NCI-H128 (cell line): ENCODE results near the gene FOXP1.
"Not testable (repeated sequence)": the region's sequence is repeated elsewhere in the genome, so short reads cannot be mapped to it uniquely, and the experiment has no call there.

ENCODE experiments used
- DNase-seq: peaks from one replicate; lab custom pipeline; 2025; ENCODE audit not compliant: unreplicated experiment; lab: John Stamatoyannopoulos, UW

FOXP1 gene

GRCh38 chr3:70996082-70996481, 587.4 kb downstream of the FOXP1 start:
- no peak for DNase-seq

GRCh38 chr3:70994644-70995043, 588.9 kb downstream of the FOXP1 start:
- DNase-seq = no peak

- DNase-seq = no peak
Measured at GRCh38 chr3:70992562-70993204, 590.8 kb downstream of the FOXP1 start.

DNA sequence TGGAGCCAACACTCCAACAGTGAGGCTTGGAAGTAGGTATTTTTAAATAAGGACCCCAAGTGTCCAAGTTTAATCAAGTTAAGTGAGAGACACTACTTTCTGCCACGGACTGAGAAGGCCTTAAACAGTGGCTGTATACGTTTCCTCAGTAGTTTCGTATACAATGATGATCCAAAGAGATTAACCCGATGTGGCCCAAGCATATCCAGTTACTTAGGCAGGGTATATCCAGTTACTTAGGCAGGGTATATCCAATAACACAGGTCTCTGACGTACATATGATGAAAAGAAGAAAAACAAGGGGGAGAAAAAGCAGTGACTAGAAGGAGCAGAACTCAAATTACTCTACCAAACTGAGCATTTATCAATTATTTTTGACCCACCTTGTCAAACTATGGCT, 591.4 kb downstream of the FOXP1 start:
- no peak for DNase-seq

GRCh38 chr3:70990723-70991122, 592.8 kb downstream of the FOXP1 start:
- no peak for DNase-seq

DNA sequence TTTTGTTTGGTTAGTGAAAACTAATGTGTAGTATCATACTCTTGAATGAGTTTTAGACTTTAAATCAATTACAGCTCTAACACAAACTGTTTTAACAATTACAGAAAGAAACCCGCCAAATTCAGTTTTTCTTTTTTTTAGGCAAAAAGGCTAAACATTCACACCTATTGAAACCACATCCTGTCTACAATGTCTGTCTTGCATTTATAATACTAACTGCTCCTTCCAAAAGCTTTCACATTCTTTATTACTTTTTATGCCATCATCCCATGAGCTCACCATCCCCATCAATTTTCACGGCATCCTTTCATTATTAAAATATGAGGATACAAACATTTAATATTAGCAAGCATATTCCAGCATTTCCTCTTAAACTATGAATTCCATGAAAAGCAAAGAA, 593.3 kb downstream of the FOXP1 start:
- no peak for DNase-seq

DNA sequence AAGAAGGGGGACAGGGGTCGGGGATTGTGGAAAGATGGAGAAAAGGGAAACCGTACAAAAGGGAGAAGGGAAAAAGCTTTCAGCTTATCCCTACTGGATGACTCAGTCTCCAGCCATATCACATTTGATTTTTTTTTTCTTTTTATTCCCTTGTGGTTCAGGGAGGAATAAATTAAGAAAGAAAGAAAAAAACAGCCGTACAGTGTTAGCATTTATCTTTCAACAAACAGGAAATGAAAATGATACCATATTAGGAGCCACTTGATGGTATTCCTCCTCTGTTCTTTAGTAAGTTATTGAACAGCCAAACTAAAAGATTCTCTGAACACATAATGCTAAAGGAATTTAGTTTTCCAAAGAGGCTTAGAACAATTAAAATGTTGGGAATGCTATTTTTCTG, 594.4 kb downstream of the FOXP1 start:
- DNase-seq = no peak

DNA sequence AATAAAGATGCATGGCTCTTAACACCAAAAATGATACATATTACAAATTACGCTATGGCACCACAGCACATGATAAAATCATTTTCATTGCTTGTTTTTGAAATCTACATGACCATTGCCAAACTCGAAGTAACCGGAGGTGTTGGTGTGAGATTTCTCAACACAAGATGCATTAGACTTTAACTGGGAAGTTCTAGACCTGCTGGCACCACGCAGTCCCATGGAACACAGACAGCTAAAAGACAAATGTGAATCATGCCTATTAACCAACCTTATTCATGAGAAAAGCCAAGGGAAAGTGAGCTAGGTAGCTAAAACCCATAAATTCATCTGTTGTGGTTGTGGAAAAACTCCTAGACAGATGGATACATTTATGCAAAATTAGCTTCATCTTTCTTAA, 595.4 kb downstream of the FOXP1 start:
- DNase-seq = no peak

DNA sequence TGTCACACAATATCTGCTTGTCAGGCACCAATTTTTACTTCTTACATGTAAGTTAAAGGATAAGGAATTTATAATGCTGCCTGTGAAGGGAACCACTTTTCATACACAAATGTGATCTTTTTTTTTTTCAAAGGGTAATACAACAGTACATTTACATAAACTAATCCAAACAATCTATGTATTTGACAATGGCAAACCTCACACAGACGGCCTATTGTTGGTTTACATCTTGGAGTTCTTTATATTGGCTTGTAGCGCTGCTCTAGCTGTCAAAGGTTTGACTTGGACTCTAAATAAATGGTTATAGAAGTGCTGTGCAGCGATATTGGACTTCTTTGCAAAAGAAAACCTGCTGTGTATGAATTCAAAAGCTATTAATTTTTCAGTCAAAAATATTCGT, 598.0 kb downstream of the FOXP1 start:
- DNase-seq = no peak

GRCh38 chr3:70984776-70985482, 598.6 kb downstream of the FOXP1 start:
- DNase-seq = no peak

DNA sequence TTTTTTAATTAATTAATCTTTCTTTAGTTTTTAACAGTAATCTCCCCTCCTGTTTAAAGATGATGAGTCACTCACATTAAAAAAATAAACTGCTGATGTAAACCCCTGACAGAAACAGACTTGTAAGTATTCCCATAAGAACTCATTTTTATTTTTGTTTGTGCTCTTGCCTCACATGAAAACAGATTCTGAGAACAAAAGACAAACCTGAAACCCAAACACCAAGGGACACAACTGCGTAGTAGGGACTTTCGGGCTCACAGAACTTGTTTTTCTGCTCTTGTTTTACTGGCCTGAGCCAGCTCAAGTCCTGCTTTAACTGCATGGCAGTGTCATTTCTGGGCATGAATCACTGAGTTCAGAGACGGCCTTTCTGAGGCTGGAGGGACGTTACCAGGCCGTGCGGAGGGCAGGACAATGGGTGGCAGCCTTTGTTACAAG, 600.8 kb downstream of the FOXP1 start:
- DNase-seq = no peak

GRCh38 chr3:70982284-70982683, 601.2 kb downstream of the FOXP1 start:
- no peak for DNase-seq

DNA sequence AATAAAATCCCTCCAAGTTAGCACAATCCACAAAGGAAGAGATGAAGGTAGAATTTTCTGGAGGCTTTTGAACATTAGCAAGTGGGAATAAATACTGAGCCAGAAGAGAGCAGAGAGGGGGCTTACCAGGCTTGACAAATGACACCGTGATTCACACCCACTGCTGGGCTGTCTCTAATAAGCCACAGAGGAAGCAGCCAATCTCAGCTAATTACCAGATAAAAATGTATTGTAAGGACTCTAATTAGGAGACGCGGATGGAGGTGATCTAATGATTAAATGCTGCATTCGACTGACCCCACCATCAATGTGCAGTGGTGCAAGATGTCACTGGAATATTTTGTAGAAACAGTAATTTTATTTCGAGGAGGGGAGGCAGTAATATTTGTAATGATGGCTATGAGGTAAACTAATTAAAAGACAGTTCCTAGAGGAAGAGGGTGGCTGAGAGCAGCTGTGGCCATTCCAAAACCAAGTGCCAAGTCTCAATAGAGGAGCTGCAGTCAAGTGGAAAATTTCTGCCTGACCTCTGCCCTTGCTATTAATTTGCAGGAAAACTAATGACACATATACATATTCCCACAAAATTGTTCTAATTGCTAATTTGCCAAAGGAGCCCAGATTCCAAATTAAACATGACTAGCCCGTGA, 602.2 kb downstream of the FOXP1 start:
- DNase-seq = no peak

DNA sequence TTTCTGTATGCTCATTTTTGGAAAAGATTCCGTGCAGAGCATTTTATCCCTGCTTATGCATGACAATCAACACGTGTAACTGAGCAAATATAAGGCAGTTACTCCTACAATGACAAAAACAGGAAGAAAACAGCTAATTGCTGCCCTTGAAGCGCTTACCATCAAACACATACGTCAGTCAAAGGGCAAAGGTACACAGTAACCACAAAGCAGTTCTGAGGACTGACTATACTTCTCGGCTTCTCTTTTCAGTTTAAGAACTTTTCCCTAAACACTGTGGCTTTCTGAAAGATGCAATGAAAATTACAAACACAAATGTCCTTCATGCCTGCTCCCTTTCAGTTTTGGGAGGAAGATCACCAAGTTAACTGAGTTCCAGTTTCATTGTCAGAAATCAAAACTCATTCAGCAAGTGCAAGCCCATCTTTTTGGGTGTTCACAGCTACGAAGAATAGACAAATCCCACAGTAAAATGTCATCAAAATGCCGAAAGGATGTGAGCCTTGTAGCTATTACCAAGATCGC, 602.8 kb downstream of the FOXP1 start:
- no peak for DNase-seq

- DNase-seq = no peak
Measured at GRCh38 chr3:70979983-70980645, 603.4 kb downstream of the FOXP1 start.

- DNase-seq = no peak
Measured at GRCh38 chr3:70977712-70978111, 605.8 kb downstream of the FOXP1 start.

DNA sequence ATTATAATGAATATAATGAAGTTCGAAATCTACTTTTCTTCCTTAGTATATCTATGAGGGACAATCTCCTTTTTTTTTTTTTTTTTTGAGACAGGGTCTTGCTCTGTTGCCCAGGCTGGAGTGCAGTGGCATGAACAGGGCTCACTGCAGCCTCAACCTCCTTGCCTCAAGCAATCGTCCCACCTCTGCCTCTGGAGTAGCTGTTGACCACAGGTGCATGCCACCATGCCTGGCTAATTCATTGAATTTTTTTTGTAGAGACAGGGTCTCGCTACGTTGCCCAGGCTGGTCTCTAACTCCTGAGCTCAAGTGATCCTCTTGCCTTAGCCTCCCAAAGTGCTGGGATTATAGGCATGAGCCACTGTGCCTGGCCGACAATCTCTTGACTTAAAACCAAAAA, 607.5 kb downstream of the FOXP1 start:
- not testable (repeated sequence) for DNase-seq

DNA sequence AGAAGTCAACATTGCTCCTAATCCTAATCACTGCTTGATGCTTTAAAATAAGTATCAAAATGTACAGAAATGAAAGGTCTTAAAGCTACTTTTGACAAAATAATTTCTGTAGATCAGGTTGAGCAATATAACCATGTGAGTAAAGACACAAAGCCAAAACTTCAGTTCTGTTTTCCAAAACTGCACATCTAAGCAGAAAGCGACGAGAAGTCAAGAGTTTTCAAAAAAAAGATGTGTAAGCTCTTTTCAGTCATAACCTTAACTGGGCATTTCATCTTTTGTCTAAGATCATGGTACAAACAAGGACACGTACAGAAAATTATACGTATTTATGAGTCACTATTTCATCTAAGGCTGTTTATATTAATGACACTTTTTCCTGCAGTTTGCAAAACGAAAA, 608.8 kb downstream of the FOXP1 start:
- DNase-seq = no peak

- DNase-seq = no peak
Measured at GRCh38 chr3:70973558-70973957, 610.0 kb downstream of the FOXP1 start.

- no peak for DNase-seq
Measured at GRCh38 chr3:70972855-70973254, 610.7 kb downstream of the FOXP1 start.

DNA sequence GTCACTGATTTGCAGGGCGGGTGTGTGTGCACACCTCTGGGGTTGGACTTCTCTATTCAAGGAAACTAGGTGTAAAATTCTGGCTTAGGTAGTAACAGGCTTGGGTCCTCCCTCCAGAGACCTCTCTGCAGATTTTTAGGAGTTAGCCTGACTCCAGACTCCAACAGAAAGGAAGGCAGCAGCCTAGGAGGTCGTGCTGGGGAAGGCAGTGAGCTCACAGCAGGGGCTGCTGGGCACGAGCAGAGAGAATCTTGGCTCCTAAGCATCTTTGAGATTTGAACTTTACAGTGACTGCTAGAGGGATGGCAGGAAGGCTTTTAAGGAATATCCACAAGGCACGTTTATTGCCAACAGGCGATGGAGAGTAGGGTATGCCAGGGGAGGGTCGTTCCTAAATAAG, 612.6 kb downstream of the FOXP1 start:
- no peak for DNase-seq

DNA sequence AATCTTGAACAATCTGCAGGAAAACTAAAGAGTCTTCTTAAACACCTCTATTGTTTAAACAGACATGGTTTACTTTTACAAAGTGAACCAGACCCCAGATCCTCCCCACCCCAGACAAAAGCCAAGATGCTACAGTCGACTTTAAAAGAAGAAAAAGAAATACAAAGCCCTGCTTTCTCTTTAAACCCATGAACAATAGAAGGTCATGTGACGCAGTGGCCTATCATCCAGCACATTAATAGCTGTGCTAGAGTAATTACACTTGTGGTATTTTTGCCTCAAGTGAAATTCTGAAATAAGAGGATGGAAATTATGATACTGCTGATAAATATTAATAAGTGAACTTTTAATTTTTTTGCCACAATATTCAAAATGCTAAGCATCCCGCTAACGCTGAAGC, 613.4 kb downstream of the FOXP1 start:
- no peak for DNase-seq
